Mucosa of gallbladder (tissue), 1 donor: ENCODE results near the gene BCAN. TPM values are rescaled to one million over a fixed set of nuclear protein-coding genes. Genes with fewer than 3 reads are reported as not detected.
"Not testable (repeated sequence)": the region's sequence is repeated elsewhere in the genome, so short reads cannot be mapped to it uniquely, and the experiment has no call there.

Source experiments
- DNase-seq: peaks from one replicate; pipeline ENCODE4 v3.0.0-alpha.2; 2020; ENCODE audit warnings: low spot score
- total RNA-seq: library from RNA; stranded (reverse); gene quantifications from one replicate; pipeline ENCODE4 v1.2.1, GENCODE V29; 2021
- donor health status: DM: no; HTN: no; CAD: no.

Gene BCAN
- total RNA-seq, 1 donor from 2014 or later = 0.52 TPM

GRCh38 chr1:156615946-156616345 is 26.0 kb upstream of the BCAN start:
- DNase-seq = no peak

- no peak for DNase-seq
These were observed 25.5 kb upstream of the BCAN start for GRCh38 chr1:156616463-156616862.

- DNase-seq = no peak
These were observed 22.9 kb upstream of the BCAN start, which contains the start of gene HAPLN2 for GRCh38 chr1:156618853-156619581. HAPLN2 (plus strand) TSS chr1:156619415; CDS start chr1:156623491, 4,076 bp downstream.

GRCh38 chr1:156619582-156619955 is 22.3 kb upstream of the BCAN start:
- DNase-seq = no peak

- no peak for DNase-seq
These were observed 19.2 kb upstream of the BCAN start for GRCh38 chr1:156622581-156623297.

GRCh38 chr1:156623946-156624813 is 17.7 kb upstream of the BCAN start:
- DNase-seq = no peak

GRCh38 chr1:156624814-156625435 is 17.0 kb upstream of the BCAN start:
- no peak for DNase-seq

- DNase-seq = no peak
These were observed 16.4 kb upstream of the BCAN start for GRCh38 chr1:156625436-156626078.

GRCh38 chr1:156626079-156626438 is 15.9 kb upstream of the BCAN start:
- DNase-seq = no peak

- no peak for DNase-seq
These were observed 14.5 kb upstream of the BCAN start for GRCh38 chr1:156627313-156627880.

GRCh38 chr1:156629823-156630449 is 12.0 kb upstream of the BCAN start:
- DNase-seq = no peak

GRCh38 chr1:156631152-156631551 is 10.8 kb upstream of the BCAN start:
- DNase-seq = not testable (repeated sequence)

- DNase-seq = no peak
These were observed 9.6 kb upstream of the BCAN start for GRCh38 chr1:156632355-156632754.

- no peak for DNase-seq
These were observed 3.5 kb upstream of the BCAN start for GRCh38 chr1:156638189-156638985.

GRCh38 chr1:156639601-156640101 is 2.3 kb upstream of the BCAN start:
- DNase-seq = no peak

- no peak for DNase-seq
These were observed 843 bp upstream of the BCAN start for GRCh38 chr1:156640842-156641706.

- DNase-seq = no peak
These were observed 540 bp downstream of the BCAN start for GRCh38 chr1:156642265-156643048.
